SJSA1 (cell line): ENCODE data around the gene PRICKLE4. TPM values are rescaled to one million over a fixed set of nuclear protein-coding genes. Genes with fewer than 3 reads are reported as not detected.
A peak's percentile ranks its signal among the peaks of the same experiment; 100 is the strongest.

Experiments
- DNase-seq, 2 experiments: peaks; one replicate each; pipeline ENCODE4 v3.0.0-alpha.2; 2015 to 2020; ENCODE audit warnings: low spot score in 2 of 2, low read depth in 1 of 2
- H3K27ac ChIP-seq: fragments of 250-450 bp; sonication (Bioruptor Pico); 2 replicates; pipeline ENCODE4 v1.5.1; 2020; ENCODE audit warnings: mild to moderate bottlenecking, moderate library complexity
- H3K27me3 ChIP-seq: fragments of 250-450 bp; sonication (Bioruptor Pico); replicated peaks from 2 replicates; pipeline ENCODE4 v1.5.1; 2020; ENCODE audit warnings: mild to moderate bottlenecking, moderate library complexity
- H3K36me3 ChIP-seq: fragments of 250-450 bp; sonication (Bioruptor Pico); 2 replicates; pipeline ENCODE4 v1.5.1; 2020; ENCODE audit warnings: mild to moderate bottlenecking
- H3K4me1 ChIP-seq: fragments of 250-450 bp; sonication (Bioruptor Pico); replicated peaks from 2 replicates; pipeline ENCODE4 v1.6.1; 2021; ENCODE audit warnings: mild to moderate bottlenecking
- H3K4me3 ChIP-seq: fragments of 250-450 bp; sonication (Bioruptor Pico); 2 replicates; pipeline ENCODE4 v1.5.1; 2020; ENCODE audit warnings: mild to moderate bottlenecking
- H3K9me3 ChIP-seq: fragments of 250-450 bp; sonication (Bioruptor Pico); replicated peaks from 2 replicates; pipeline ENCODE4 v1.5.1; 2020; ENCODE audit warnings: mild to moderate bottlenecking
- total RNA-seq: library from RNA; depleted of rRNA; stranded (reverse); fragments of >200 nt; shearing (Covaris generic); gene quantifications from 2 replicates; pipeline ENCODE4 v1.2.3, GENCODE V29; 2014; rRNA removed

The PRICKLE4 gene
- total RNA-seq: not detected in 2 replicates

- H3K4me1 ChIP-seq: peaks cover 9% of the 10 kb centered on the region
- no peak for DNase-seq
- 0 out of 2 replicates have a peak, but pooled peaks cover 6% of the 10 kb centered on the region for H3K27me3 ChIP-seq
- H3K9me3 ChIP-seq: no peaks in the 10 kb centered on the region
- H3K27ac ChIP-seq: no peak within 1 kb of the TSS
- H3K4me3 ChIP-seq: peak within 1 kb of the TSS; percentile 47
- H3K36me3 ChIP-seq: peaks cover under 1% of the 10 kb centered on the region; the same call in 1 of the 2 replicates
These were observed at the start of gene PRICKLE4 for GRCh38 chr6:41780551-41781365. Gene PRICKLE4, plus strand, starts transcription at chr6:41780782. Its CDS starts 2,692 bp downstream, at chr6:41783474.

GRCh38 chr6:41731561-41732086 is 49.0 kb upstream of the PRICKLE4 start:
- no peak for DNase-seq
- Histone ChIP-seq H3K9me3 (no peaks in the 10 kb centered on the region), H3K4me1 (peaks cover 17% of the 10 kb centered on the region)

GRCh38 chr6:41732149-41732548 is 48.4 kb upstream of the PRICKLE4 start:
- no peak overlapping the region for H3K27ac ChIP-seq
- no peaks in the 10 kb centered on the region for H3K9me3 ChIP-seq

More at GRCh38 chr6:41731561-41732086, 49.0 kb upstream of the PRICKLE4 start:
- no peak overlapping the region for H3K4me3 ChIP-seq
- H3K36me3 ChIP-seq: no peaks in the 10 kb centered on the region
- H3K27me3 ChIP-seq: no peaks in the 10 kb centered on the region
- no peak overlapping the region for H3K27ac ChIP-seq

GRCh38 chr6:41732591-41733359 is 47.8 kb upstream of the PRICKLE4 start:
- Histone ChIP-seq H3K4me3 (no peak overlapping the region), H3K9me3 (no peaks in the 10 kb centered on the region), H3K27ac (no peak overlapping the region), H3K4me1 (peaks cover 17% of the 10 kb centered on the region), H3K27me3 (no peaks in the 10 kb centered on the region), H3K36me3 (no peaks in the 10 kb centered on the region)
- no peak for DNase-seq

More at GRCh38 chr6:41732149-41732548, 48.4 kb upstream of the PRICKLE4 start:
- no peaks in the 10 kb centered on the region for H3K36me3 ChIP-seq
- H3K4me1 ChIP-seq: peaks cover 17% of the 10 kb centered on the region
- H3K27me3 ChIP-seq: no peaks in the 10 kb centered on the region
- H3K4me3 ChIP-seq: no peak overlapping the region
- DNase-seq: no peak

GRCh38 chr6:41733360-41733706 is 47.2 kb upstream of the PRICKLE4 start:
- no peak for DNase-seq
- Histone ChIP-seq H3K36me3 (no peaks in the 10 kb centered on the region), H3K27ac (no peak overlapping the region), H3K27me3 (no peaks in the 10 kb centered on the region), H3K4me1 (peaks cover 17% of the 10 kb centered on the region), H3K9me3 (no peaks in the 10 kb centered on the region), H3K4me3 (peak overlapping the region; percentile 66)

- peak overlapping the region; percentile 66 for H3K4me3 ChIP-seq
- H3K27ac ChIP-seq: no peak overlapping the region
- H3K4me1 ChIP-seq: peaks cover 17% of the 10 kb centered on the region
- no peaks in the 10 kb centered on the region for H3K27me3 ChIP-seq
- DNase-seq: peak; percentile 75 to 78
- no peaks in the 10 kb centered on the region for H3K36me3 ChIP-seq
- H3K9me3 ChIP-seq: no peaks in the 10 kb centered on the region
These were observed 46.6 kb upstream of the PRICKLE4 start for GRCh38 chr6:41733707-41734665.

- Histone ChIP-seq H3K36me3 (no peaks in the 10 kb centered on the region), H3K4me1 (peaks cover 17% of the 10 kb centered on the region), H3K4me3 (peak overlapping the region; percentile 66), H3K27me3 (no peaks in the 10 kb centered on the region), H3K27ac (no peak overlapping the region), H3K9me3 (no peaks in the 10 kb centered on the region)
- DNase-seq: peak; percentile 49 to 74
These were observed 45.7 kb upstream of the PRICKLE4 start for GRCh38 chr6:41734666-41735426.

- H3K4me3 ChIP-seq: peak within 1 kb of the TSS; percentile 66
- peaks cover 17% of the 10 kb centered on the region for H3K4me1 ChIP-seq
- H3K36me3 ChIP-seq: no peaks in the 10 kb centered on the region
- no peaks in the 10 kb centered on the region for H3K27me3 ChIP-seq
- DNase-seq: peak; percentile 78 to 91
- no peak within 1 kb of the TSS for H3K27ac ChIP-seq
- H3K9me3 ChIP-seq: no peaks in the 10 kb centered on the region
These were observed 45.0 kb upstream of the PRICKLE4 start, which contains the start of gene TFEB for GRCh38 chr6:41735427-41736185. Gene TFEB, minus strand, starts transcription at chr6:41735608. Its CDS starts 44,395 bp downstream, at chr6:41691213.

GRCh38 chr6:41736186-41736733 is 44.3 kb upstream of the PRICKLE4 start:
- Histone ChIP-seq H3K4me3 (no peak overlapping the region), H3K9me3 (no peaks in the 10 kb centered on the region)
- DNase-seq: no peak

GRCh38 chr6:41736800-41737555 is 43.6 kb upstream of the PRICKLE4 start:
- Histone ChIP-seq H3K4me1 (peaks cover 17% of the 10 kb centered on the region), H3K27me3 (no peaks in the 10 kb centered on the region), H3K36me3 (no peaks in the 10 kb centered on the region), H3K27ac (no peak overlapping the region), H3K4me3 (no peak overlapping the region), H3K9me3 (no peaks in the 10 kb centered on the region)
- no peak for DNase-seq

More at GRCh38 chr6:41736186-41736733, 44.3 kb upstream of the PRICKLE4 start:
- Histone ChIP-seq H3K36me3 (no peaks in the 10 kb centered on the region), H3K27me3 (no peaks in the 10 kb centered on the region), H3K27ac (no peak overlapping the region), H3K4me1 (peaks cover 17% of the 10 kb centered on the region)

GRCh38 chr6:41737591-41738130 is 42.9 kb upstream of the PRICKLE4 start:
- Histone ChIP-seq H3K9me3 (no peaks in the 10 kb centered on the region), H3K27ac (no peak overlapping the region), H3K4me1 (peaks cover 16% of the 10 kb centered on the region), H3K27me3 (no peaks in the 10 kb centered on the region), H3K36me3 (no peaks in the 10 kb centered on the region), H3K4me3 (no peak overlapping the region)
- DNase-seq: no peak
